NCI-H1105 treated with DMSO at 0.1 percent for 48 hours (cell line): Measurements from ENCODE around the gene GTF2A1L.
A peak's percentile ranks its signal among the peaks of the same experiment; 100 is the strongest.
"Not testable (repeated sequence)": the region's sequence is repeated elsewhere in the genome, so short reads cannot be mapped to it uniquely, and the experiment has no call there.

Source experiments
- DNase-seq: peaks from one replicate; lab custom pipeline; 2025; lab: John Stamatoyannopoulos, UW

Gene GTF2A1L

DNA sequence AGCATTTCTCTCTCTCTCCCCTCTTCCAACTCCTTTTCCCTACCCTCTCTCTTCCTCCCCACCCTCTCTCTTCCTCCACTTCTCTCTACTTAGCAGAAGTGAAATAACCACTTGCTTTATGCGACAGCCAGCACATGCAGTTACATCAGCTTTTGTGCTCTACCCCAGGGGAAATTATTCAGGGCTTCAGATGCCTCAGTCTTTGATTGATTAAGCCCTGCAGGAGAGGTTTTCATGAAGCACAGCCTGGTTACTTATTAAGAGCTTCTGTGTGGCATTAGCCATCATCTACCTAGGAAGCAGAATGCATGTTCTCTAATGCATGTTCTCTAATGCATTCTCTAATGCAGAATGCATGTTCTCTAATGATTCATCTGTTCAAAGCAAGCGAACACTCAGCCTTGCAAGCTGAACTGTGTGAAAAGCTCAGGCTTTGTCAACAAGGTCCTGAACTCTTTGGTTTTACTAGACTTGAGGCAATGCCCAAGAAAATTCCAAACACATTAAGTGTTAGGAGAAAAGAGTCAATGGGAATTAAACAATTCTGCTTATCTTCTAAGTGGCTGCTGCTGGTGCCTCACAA lies 81.8 kb downstream of the GTF2A1L start:
- no peak for DNase-seq

DNA sequence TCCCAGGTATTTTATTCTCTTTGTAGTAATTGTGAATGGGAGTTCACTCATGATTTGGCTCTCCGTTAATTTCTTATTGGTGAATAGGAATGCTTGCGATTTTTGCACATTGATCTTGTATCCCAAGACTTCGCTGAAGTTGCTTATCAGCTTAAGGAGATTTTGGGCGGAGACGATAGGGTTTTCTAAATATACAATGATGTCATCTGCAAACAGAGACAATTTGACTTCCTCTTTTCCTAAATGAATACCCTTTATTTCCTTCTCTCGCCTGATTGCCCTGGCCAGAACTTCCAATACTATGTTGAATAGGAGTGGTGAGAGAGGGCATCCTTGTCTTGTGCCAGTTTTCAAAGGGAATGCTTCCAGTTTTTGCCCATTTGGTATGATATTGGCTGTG lies 86.0 kb downstream of the GTF2A1L start:
- DNase-seq, result not testable (repeated sequence)

DNA sequence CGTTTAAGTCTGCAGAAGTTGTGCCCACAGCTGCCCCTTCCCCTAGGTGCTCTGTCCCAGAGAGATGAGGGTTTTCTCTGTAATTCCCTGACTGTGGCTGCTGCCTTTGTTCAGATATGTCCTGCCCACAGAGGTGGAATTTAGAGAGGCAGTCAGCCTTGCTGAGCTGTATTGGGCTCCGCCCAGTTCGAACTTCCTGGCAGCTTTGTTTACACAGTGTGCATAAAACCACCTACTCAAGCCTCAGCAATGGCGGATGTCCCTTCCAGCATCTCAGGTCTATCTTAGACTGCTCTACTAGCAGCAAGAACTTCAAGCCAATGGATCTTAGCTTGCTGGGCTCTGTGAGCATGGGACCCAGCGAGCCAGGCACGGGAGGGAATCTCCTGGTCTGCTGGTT lies 89.8 kb downstream of the GTF2A1L start:
- DNase-seq, result no peak

DNA sequence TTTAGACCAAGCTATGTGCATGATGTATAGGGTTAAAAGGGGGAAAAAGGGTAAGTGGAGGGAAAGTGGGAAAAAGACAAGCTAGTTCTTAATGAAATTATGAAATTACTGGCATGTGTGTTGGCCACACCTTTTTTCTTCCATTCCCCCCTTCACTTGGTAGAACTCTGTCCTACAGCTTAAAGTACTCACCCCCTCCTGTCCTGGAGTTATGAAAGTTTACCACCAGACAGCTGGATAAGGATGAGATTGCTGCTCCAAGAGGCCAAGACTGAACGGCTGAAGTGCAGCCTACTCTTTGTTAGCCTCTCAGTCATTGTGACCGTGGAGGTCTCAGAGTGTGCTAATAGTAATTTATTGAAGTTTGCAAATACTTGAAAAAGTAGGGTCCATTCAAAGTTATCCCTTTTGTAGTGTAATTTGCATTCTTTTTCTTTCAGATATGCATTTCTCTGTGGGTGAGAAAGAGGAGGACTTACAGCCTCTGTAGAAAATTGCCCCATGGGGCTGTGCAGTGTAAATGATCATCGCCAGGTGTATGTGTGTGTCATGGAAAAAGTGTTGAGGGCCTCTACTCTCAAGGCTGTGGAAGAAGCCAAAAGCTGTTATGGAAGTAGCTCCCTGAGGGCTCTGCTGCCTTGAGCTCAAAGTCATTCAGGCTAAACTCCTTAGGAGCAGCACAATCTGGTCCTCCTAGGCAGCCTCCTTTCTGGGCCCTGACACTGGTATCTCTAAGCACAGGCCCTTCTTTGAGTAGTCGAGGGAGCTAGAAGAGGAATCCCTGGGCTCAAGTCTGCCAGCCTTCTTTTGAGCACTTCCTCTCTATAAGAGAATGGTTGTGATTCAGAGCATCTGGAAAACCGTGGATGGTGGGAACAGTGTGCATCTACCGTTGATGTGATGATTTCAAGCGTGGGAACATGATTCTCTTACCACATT lies 91.7 kb downstream of the GTF2A1L start:
- DNase-seq, result no peak

DNA sequence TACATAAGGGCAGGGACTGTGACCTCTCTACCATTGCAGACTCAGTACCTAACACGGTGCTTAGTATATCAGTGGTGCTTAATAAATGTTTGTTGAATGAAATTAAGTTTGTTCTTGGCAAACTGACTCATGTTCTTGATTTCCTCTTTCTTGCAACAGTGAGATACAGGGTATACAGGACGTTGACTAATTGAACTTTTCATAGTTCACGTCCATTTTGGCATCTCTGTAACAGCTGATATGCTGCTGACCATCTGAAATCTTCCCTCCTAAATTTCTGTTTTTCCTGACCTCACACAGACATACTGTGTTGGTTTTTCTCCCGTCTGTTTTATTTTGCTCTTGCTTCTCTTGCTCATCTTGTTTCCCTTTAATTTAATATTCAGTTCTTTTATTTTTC lies 93.7 kb downstream of the GTF2A1L start:
- DNase-seq, result no peak

DNA sequence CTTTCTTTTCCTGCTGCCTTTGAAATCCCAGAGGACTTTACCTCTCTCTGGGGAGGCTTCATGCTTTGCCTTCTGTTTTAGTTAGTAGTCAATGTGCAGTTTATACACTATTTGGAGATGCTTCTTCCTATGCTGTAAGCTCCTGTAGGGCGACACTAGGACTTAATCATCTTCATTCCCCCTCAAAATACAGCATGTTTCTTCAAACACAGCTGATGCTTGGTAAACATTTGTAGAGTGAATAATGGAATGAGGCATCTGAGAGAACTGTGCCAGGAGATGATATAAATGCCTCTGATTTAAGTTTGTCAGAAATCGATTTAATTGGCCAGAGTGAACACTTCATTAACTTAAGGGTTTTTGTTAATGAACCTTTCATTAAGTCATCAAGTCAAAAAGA lies 94.5 kb downstream of the GTF2A1L start:
- no peak for DNase-seq

DNA sequence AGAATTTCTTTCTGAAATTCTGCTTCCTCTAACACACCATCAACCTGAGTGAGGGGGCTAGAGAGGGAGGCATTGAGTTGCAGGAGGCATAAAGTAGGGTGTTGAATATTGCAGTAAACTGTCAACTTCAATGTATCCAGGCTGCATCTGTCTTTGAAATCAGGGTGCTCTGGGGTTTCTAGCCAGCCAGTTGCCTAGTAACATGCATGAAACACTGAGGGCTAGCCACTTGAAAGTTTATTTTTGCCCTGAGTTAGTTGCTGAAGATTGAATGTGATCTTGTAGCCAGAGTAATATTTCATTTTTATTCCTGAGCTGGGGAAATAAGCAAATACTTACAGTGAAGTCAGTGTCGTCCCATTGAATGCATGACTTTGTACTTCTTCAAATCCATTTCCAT lies 96.0 kb downstream of the GTF2A1L start:
- no peak for DNase-seq

DNA sequence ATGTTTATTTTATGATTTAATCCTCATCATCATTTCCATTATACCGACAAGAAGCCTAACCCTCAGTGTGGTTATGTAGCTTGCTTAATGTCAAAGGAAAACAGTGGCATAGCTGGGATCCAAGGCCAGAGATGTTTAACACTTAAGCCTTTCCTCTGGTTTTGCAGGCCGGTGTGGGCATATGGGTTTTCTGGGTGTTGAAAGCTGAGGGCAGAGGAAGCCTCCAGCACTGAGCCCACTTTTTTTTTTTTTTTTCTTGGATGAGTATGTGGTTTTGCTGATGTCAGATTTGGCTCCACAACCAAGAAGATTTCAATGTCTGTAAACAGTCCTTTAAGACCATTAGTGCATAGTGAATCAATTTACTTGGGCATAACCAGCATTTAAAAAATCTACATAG lies 96.6 kb downstream of the GTF2A1L start:
- DNase-seq, result no peak

DNA sequence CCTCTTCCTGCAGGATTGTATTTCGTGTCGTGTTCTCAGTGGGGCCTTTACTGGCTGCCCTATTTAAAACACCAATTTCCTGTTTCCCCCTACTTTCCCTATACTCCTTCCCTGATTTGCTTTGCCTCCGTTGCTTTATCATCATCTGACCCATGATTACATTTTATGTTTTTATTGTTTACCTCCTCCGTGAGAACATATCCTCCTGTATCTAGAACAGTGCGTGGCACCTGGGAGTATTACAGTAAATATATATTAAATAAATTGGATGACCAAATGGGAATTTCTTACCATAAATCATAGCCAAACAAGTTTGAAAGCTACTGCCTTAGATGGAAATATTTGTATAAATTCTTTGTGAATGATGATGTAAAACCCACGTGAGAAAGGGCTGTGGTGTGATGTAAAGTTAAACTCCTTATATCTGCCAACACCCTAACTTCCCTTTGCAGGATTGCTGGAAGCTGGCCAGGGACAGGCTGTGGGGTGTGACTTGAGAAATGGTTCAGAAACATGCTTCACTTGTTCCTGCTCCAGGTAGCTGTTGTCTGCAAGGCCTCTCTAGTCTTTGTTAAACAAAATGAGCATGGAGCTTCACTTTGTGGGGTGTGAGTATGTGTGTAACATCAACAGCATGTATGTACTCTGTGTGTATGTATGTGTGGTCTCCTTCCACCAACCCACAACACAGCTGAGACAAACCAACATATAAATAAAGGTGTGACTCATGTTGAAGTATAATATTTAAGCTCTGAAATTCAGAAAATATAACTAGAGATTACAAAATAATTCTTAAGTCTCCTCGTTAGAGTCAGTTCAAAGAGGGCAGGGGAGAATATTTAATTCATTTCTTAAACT lies 97.6 kb downstream of the GTF2A1L start:
- no peak for DNase-seq

DNA sequence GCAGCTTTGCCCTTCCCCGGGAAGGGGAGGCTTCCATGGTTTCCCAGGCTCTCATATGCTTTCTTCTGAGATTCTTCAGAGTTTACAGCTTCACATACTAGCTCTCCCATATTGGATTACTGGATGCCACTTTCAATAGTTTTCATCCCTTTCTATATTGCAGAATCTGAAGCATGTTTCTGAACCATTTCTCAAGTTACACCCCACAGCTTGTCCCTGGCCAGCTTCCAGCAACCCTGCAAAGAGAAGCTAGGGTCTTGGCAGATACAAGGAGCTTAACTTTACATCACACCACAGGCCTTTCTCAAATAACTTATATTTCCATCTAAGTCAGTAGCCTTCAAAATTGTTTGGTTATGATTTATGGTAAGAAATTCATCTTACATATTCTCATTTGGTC lies 98.3 kb downstream of the GTF2A1L start:
- peak; percentile 17 for DNase-seq

DNA sequence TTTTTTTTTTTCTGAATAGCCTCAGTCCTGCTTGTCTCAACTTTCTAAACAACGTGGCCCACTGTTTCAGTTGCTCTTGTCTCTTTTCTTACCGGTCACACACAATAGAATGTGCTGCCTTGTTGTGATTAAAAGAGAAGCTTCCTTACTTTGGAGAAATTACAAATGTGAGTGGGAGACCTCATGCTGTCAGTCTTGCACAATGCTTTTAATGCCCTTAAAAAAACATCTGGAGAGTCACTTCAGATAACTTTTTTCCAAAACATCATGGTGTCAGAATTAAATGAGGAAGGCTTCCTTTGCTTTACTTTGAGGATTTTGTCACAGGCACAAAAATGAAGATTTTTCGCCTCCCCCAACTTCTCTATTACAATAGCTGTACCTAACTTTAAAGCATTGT lies 100.2 kb downstream of the GTF2A1L start:
- DNase-seq, result no peak

DNA sequence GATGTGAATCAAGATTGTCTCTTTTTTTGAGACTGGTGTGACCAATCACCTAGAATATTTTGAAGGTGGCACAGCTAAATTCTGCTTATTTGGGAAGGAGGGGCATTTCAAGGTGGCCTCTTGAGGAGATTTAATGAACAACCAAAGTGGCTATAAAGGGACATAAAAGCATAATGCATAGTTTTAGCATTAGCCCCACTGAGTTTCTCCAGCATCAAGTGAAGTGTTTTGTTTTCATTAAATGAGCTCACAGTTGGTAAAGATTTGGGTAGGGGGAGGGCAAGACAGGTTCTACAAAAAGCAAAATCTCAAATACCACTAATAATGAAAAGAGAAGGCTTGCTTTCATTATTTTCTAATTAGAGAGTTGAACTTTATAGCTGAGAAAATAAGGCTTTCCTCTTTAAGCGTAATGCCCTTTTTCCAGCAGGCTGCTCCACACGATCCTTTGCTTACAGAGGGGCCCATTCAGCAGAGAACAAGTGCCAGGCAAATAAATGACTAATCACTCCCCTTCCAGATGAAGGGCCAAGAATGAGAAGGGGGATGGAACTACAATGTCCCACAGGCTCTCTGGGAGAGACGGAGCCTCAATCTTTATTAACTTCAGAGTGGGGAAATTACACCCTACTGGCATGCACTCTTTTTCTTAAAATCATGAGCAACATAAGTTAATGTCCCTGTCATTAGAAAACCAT lies 102.0 kb downstream of the GTF2A1L start:
- DNase-seq, result peak; percentile 29

DNA sequence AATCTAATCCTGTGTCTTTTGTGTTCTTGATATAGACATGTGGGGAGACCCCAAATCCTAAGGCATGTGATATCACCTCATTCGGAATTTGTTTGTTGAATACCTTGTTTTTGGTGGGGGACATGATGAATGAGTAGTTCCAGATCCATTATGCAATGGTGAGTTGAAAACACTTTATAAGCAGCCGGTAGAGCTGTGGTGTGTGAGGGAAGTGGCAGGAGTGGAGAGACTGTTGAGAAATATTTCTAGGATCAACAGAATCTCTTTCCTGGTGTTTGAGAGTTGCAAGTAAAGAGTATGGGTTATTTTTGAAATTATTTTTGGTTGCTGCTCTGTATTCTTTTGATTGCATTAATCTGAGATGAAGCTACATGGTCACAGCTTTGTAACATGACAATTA lies 103.5 kb downstream of the GTF2A1L start:
- no peak for DNase-seq

DNA sequence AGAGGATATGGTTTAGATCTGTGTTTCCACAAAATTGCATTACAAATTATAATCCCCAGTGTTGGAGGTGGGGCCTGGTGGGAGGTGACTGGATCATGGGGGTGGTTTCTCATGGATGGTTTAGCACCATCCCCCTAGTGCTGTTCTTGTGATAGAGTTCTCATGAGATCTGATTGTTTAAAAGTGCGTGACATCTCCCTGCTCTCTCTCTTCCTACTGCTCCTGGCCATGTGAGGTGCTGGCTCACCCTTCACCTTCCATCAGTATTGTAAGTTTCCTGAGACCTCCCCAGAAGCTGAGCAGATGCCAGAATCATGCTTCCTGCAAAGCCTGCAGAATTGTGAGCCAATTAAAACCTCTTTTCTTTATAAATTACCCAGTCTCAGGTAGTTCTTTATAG lies 104.7 kb downstream of the GTF2A1L start:
- no peak for DNase-seq

DNA sequence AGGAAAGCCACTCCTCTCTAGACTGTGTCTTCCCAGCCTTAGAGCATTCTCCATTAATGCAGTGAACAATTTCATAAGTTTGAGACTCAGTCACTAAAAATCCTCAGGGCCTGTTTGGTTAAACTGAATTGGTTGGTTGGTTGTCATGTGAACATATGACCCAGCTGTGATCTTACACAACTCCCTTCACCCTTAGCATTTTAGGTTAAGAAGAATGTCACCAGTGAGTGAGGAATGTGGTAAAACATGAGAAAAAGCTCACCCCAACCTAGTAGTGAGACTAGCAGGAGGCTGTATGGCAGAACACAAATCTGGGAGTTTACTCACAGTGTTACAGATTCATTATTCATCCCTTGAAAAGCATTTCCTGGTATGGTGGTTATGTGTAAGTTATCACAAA lies 105.5 kb downstream of the GTF2A1L start:
- DNase-seq, result no peak

DNA sequence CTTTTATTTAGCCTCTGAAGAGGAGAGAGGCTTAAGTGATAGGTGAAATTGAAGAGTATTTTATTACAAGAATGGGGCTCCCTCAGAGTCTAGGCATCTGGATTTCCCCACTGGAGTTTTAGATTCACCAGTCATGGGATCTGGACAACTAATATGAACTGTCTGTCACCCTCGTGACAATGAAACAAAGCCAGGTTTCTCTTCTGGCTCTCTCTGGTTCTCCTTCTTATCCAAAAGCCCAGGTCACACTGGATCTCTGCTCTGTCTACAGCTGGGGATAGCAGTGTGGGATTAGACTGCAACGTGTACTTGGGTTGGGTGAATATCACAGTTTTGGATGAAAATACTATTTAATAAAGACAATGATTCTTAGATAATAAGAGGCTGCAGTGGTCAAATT lies 106.6 kb downstream of the GTF2A1L start:
- DNase-seq, result no peak

DNA sequence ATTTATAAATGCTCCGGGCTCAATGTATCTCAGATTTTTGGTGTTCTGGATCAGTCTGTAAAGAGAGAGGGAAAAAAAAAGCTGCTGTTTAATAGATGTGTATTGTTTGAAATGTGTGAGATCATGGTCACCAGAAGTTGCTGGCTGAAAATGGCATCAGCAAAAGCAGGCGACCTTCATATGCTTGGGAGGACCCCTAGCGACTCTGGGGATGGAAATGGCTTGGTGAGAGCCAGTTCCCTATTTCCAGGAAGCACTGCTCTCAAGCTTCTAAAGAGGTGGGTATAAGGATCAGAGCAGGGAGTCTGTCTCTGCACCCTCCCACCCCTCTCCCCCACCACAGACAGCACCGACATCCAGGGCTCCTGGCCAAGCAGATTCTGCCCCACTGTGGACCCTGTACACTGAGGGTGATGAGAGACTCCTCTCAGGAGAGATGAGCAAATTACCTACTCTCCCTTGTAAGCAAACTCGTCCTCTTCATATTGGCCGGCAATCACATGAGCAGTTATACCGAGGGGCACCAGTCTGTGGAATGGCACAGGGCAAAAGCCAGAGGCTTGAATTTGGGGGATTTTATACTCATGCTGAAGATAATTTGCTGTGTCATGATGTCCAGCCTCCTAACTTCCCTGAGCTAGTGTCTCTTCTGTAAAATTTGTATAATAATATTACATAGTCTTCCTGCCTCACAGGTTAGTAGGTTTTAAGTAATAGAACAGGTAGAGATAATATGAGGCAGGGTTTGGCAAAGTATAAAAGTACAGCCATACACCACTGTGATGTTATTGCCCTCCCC lies 108.2 kb downstream of the GTF2A1L start:
- no peak for DNase-seq

DNA sequence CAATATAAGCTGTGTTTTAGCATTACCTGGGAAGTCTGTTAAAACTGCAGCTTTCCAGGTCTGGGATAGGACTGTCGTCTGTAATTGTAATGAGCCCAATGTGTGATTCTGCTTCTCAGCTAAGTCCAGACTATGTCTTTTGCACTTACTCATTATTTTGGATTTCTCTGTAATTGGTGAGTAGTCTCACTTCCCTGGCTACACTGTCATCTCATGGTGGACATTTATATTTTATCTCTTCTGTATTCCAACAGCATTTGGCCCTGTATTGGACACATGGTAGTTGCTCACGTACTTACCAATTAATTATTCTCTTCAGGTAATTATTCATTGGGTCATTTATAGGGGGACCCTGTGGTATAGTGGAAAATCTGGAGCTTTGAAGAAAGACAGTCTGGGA lies 109.9 kb downstream of the GTF2A1L start:
- DNase-seq, result no peak

DNA sequence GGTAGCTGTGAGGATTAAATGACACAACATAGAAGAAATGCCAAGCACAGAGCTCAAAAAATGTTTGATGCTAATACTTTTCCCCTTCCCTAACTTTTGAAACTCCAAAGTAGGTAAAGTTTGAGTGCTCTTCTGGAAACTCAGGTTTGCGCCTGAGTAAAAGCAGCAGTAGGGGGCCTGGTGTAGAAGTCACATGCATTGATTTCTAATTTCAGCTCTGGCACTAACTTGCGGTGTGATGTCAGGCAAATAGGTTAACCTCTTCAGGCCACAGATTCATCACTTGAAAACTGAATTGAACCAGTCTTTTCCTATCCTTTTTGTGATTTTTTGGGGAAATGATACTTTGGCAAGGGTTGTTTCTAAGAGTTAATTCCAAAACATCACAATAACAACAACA lies 110.6 kb downstream of the GTF2A1L start:
- DNase-seq, result no peak

DNA sequence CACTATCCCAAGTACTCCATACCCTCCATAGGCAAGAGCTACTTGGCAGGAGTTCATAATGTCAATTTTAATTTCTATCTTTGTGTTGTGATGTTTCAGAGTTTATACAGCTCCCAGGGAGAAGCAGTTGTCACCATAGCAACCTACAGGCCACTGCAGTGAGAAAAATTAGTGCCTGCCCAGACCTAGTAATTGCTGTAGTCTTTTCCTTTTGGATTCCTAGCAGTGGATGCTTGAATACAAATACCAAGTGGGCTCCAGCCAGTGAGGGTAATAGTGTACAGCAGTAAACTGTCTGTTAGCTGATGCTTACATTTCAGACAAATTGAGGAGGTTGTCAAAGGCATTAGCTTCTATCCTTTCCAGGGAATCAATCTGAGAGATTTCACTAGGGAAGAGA lies 111.2 kb downstream of the GTF2A1L start:
- peak; percentile 79 for DNase-seq
